GM21447 (cell line): ENCODE measurements around the gene KATNAL1.
"Not testable (repeated sequence)": the region's sequence is repeated elsewhere in the genome, so short reads cannot be mapped to it uniquely, and the experiment has no call there.

Experiments
- ATAC-seq: cut with Tn5 transposase; IDR thresholded peaks from one replicate; pipeline ENCODE4 v1.9.1; 2021; ENCODE audit not compliant: unreplicated experiment

The KATNAL1 gene

DNA sequence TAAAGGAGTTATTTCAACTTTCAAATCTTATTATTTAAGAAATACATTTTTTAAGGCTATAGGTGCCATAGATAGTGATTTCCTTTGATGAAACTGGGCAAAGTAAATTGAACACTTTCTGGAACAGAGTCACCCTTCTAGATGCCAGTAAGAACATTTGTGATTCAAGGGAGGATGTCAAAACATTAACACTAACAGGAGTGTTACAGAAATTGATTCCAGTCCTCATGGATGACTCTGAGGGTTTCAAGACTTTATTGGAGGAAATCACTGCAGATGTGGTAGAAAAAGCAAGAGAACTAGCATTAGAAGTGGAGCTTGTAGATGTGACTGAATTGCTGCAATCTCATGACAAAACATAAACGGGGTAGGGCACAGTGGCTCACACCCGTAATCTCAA lies 12.2 kb downstream of the KATNAL1 start:
- no peak for ATAC-seq

DNA sequence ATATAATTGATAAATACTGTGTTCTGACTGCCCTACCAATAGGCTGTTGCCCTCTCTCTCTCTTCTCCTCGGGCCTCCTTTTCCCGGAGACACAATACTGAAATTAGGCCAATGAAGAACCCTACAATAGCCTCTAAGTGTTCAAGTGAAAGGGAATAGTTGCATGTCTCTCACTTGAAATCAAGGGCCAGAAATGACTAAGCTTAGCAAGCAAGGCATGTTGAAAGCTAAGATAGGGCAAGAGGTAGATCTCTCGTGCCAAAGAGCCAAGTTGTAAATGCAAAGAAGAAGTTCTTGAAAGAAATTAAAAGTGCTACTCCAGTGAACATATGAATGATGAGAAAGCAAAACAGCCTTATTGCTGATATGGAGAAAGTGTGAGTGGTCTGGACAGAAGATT lies 13.3 kb downstream of the KATNAL1 start:
- no peak for ATAC-seq

DNA sequence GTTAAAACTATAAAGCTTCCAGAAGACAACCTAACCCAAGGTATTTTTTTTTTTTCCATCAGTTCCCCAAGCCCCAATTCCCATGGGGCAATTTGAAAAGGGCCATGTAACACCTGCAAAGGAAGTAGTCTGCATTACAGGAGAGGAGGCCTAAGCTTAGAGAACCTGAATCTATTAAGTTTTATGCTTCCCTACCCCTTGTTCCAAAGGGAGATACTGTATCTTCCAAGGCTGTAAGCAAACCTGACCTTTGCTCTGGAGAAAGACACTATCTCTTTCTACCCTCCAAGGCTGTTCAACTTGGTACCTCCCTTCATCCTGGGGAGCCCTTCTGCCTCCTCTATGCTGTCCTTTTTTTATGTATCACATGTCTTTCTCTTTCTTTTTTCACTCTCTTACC lies 15.0 kb downstream of the KATNAL1 start:
- ATAC-seq: no peak

DNA sequence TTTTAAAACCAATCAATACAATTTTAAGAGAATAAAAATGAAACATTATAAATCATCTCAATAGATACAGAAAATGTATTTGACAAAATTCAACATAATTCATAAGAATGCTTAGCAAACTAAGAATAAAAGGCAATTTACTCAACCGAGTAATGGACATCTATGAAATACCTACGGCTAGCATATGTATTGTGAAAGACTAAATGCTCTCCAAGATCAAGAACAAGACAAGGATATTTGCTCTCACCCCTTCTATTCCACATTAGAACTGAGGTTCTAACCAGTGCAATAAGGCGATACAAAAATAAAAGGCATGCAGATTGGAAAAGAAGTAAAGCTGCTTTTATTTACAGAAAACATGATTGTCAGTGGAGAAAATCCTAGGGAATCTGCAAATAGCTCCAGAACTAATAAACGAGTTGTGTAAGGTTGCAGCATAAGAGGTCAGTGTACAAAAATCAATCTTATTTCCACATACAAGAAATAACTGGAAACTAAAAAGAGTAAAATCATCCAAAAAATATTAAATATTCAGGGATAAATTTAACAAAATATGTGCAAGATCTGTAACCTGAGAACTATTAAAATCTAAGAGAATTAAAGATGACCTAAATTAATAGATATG lies 16.4 kb downstream of the KATNAL1 start:
- ATAC-seq: no peak

DNA sequence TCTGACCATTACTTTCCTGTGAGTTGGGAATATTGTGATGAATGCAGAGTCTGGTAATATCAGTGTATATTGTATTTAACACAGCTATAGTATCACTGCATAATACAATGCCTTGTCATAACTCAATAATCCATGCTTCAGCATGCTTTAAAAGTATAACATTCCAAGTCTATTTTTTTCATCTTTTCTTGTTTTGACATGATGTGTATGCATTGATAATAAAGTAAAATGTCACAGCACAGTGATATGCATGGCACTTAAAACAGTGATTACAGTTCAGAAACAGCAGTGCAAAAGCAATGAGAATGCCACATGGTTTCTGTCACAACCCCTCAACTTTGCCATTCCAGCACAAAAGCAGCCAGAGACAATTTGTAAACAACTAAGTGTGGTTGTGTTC lies 17.8 kb downstream of the KATNAL1 start:
- ATAC-seq: no peak

DNA sequence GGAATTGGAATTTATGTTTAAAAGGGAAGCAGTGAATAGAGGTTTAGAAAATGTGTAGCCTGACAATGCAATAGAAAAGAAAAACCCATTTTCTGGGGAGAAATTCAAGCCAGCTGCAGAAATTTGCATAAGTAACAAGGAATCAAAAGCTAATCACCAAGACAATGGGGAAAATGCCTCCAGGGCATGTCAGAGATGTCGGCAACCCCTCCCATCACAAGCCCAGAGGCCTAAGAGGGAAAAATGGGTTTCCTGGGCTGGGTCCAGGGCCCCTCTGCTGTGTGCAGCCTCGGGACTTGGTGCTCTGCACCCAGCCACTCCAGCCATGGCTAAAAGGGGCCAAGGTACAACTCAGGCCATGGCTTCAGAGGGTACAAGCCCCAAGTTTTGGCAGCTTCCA lies 21.3 kb downstream of the KATNAL1 start:
- not testable (repeated sequence) for ATAC-seq

DNA sequence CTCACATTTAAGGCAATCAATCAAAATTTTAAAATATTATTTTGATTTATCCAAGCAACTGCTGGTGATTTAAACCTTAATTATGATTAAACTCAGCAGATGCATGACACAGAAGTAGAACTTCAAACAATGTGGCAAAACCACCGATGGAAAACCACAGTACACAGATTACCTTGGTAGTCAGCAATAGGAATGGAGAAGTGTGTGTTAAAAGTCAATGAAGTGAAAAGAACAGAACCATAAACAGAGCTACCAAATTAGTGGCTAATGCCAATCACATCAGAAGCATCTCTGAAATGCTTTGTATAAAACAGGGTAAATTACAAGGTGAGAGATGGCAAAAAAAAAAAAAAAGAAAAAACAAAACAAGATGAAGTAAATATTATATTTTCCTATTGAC lies 31.2 kb downstream of the KATNAL1 start:
- no peak for ATAC-seq

DNA sequence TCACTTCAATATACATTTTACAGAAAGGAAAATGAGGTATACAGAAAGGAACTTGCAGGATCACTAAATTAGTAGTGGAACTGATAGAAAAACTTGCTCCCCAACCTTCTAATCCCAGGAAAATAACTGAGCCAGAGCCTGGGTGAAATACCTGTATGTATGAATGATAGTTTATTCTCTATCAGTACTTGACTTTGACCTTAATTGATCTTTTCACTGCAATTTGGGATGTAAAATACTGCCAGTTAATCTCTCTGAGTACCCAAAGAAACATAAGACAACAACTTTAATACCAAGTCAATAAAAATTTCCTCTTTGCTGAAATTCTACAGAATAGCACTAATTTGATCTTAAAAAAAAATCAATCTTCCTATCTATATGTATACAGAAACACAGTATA lies 33.3 kb downstream of the KATNAL1 start:
- no peak for ATAC-seq

DNA sequence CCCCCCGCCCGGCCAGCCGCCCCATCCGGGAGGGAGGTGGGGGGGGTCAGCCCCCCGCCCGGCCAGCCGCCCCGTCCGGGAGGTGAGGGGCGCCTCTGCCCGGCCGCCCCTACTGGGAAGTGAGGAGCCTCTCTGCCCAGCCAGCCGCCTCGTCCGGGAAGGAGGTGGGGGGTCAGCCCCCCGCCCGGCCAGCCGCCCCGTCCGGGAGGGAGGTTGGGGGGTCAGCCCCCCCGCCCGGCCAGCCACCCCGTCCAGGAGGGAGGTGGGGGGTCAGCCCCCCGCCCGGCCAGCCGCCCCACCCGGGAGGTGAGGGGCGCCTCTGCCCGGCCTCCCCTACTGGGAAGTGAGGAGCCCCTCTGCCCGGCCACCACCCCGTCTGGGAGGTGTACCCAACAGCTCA lies 37.3 kb downstream of the KATNAL1 start:
- not testable (repeated sequence) for ATAC-seq

DNA sequence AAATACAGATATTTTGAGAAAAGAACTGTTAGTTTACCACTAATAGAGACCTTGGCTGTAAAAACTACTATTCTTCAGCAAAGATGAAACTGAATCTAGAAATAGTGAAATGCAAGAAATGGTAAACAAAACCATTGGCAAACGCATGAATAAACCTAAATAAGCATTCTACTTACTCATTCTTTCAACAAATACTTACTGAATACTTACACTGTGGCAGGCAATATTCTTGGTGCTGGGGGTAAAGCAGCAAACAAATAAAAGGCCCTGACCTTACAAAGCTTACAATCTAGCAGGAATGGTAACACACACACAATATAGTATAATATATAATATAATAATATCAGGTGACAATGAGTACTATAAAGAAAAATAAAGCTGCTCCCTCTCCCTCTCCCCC lies 38.7 kb downstream of the KATNAL1 start:
- ATAC-seq: no peak

DNA sequence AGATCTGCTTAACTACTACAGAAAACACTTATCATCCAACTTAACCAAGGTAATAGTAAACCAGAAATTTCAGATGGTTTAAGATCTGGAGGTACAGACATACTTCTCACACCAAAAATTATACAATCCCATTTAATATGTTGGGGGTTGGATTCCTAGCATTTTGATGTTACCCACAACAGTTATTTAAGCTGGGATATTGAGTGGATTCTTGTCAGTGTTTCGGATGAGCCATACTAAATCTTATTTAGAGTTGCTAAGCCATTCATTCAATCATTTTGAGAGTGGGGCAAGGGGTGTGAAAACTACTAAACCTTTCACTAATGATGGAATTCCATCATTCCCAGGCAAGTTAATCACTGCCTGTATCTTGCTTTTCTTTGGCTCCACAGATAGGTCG lies 40.6 kb downstream of the KATNAL1 start:
- no peak for ATAC-seq

DNA sequence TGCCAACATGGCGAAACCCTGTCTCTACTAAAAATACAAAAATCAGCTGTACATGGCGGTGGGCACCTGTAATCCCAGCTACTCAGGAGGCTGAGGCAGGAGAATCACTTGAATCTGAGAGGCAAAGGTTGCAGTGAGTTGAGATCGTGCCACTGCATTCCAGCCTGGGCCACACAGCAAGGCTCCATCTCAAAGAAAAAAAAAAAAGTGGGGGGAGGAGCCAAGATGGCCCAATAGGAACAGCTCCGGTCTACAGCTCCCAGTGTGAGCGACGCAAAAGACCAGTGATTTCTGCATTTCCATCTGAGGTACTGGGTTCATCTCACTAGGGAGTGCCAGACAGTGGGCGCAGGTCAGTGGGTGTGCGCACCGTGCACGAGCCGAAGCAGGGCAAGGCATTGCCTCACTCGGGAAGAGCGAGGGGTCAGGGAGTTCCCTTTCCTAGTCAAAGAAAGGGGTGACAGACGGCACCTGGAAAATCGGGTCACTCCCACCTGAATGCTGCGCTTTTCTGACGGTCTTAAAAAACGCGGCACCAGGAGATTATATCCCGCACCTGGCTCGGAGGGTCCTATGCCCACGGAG lies 48.1 kb downstream of the KATNAL1 start:
- not testable (repeated sequence) for ATAC-seq

DNA sequence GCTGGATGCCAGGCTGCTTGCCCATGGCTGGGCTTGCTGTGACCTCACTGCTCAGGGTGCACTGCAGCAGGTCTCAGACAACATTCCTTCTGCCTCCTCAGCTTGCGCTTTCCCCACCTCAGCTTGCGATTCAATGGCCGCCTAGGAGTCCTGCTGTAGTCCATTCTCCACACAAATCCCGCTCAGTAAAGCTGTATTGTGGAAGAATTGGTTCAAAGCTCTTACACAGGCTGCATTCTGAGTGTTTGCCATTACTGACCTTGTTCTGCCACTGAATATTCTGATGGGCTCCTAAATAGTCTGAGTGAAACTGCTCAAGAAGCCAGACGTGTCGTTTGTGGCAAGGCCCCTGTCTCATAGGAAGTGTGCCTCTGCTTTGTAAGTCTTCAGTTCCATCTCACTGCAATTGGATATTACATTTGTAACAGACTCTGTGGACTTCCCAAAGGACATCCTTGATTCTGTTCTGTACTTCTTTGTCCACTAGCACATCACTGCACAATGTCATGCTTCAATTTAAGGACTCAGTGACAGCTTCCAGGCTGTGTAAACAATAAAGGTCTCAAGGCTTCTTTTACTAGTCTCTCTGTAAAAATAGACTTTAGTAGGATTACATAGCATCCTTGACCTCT lies 49.8 kb downstream of the KATNAL1 start:
- no peak for ATAC-seq

DNA sequence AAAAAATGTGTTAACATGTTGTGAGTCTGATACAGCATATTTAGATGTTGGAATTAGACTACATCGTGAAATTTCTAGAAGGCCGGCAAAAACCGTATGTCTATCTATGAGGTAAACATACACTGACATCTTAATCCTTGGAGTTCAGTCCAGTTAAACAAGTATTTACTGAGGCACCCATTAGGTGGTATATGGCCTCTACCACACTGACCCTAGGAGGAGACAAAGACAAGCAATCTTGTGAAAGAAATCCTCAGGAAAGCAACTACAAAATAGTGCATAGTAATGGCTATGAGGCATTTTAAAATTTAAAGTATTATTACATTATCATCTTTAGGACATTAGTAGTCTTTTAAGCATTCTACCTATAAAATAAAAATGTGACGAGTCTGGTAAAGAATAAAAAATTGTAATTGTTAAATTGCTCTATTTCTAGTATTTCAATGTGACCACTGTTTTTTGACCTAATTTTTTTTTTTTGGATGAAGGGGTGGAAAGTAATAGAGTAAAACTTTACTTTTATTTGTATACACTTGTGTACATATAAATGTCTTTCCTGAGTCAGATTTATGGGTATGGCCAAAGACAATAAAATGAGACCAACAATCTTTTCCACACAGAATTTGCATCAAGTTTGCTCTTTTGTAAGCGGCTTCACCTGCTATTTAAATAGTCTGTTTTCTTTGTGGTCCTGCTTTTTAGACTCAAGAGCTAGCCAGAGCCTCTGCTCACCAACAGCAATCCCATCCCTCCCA lies 50.5 kb downstream of the KATNAL1 start:
- ATAC-seq: no peak

DNA sequence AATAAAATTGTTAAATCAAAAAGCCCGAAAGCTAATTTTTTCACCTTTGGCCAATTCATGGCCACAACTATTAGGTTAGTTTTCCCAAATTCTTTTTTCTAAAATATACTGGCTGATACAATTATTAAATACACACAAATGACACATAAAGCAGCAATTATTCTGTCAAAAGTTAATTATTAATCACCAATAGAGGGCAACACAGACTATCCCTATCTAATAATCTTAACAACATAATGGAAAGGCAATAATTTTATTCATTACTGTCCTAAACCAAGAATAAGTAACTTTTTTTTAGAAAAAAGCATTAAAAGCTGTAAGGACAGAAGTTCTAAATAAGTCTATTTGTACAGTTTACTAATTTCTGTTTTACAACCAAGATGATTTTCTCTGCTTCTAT lies 51.7 kb downstream of the KATNAL1 start:
- ATAC-seq: no peak

DNA sequence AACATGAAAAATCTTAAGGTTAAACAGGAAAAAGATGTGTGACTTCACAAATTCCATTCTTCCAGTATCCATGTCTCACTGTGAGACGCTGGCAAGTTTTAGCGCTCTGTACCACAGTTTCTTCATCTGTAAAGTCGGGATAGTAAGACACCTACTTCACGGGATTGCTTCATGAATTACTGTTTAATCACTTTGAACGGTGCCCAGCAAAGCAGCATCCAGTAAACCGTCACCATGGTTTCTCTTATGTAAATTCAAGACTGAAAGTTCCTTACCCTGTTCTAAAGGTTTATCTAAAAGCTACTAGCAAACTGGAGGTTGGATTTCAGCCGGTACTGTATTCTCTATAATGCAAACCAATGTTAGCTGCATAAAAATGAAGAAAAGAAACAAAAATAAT lies 53.5 kb downstream of the KATNAL1 start:
- no peak for ATAC-seq

DNA sequence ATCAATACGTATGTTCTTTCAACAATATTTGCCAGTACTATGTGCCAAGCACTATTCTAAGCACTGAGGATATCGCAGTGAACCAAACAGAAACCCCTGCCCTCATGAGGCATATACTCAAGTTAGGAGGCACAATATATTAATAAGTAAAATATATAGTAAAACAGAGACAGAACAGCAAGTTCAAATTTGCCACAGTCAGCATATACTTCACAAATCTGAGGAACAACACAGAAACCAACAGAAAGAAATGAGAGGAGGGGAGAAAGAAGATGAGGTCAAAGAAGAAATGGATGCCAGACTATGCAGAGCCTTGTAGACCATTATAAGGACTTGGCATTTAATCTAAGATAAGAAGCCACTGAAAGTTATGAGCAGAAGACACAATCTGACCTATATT lies 59.9 kb downstream of the KATNAL1 start:
- ATAC-seq: no peak

DNA sequence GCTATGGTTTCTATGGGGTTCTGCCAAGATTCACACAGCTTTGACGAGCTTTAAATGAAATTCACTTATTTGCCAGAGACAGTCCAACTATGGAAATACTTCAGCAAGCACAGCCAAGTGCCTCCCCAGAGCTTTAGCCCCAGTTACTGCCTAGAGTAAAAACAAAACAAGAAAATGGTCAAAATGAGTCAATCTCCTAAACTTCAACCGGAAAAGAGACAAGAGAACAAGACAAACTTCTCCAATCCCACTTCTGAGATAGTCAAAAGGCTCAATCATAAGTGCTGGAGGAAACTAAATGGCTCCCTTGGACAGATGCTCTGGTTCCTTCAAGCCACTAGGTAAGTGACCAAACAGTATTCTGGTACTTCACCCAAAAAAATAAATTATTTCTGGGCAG lies 65.8 kb downstream of the KATNAL1 start:
- ATAC-seq: peak; percentile 83

DNA sequence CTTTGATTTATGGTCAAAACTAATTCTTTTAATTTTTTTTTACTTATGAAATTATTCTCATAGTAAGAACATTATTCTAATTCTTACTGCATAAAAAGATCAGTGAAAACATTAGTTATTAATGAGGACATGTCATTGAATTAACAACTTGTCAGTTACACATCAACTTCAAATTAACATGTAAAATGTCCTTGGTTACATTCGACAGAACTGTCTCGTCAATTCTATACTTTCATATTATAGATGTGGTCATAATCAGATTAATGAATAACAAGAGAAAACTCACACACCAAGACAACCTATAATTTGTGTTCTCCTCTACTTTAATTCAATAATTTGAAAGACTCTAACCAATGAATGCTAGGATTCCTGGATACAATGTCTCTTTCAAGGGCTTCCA lies 66.7 kb downstream of the KATNAL1 start:
- ATAC-seq: no peak

DNA sequence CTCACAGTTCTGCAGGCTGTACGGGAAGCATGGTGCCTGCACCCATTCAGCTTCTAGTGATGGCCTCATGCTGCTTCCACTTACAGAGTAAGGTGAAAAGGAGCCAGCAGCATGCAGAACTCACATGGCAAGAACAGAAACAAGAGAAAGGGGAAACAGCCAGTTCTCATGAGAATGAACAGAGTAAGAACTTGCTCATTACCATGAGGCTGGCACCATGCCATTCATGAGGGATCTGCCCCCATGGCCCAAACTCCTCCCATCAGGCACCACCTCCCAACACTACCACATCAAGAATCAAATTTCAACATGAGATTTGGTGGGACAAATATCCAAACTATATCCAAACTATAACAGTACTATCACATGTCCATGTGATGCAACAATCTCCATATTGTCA lies 72.1 kb downstream of the KATNAL1 start:
- ATAC-seq: no peak

DNA sequence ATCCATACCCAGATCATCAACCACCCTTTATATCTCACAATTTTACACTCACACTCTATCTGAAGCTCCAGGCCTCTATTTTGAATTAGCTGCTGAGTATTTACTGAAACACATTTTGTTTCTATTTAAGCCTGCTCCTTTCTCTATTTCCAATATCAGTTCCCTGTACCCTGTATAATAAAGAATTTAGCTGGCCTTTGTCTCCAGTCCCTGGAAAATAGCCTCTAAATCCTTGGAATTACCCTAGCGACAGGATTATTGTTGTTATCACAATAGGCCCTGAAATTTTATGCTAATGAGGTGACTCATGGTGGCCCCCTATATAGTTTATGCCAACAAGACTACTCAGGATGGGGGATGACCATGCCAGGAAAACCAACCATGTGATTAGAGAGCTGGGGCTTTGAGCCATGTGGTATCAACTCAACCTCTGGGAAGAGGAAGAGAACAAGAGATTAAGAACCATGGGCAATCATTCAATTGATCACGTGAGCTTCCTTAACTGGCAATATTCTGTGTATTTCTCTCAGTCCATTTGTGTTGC lies 72.7 kb downstream of the KATNAL1 start:
- ATAC-seq: no peak

DNA sequence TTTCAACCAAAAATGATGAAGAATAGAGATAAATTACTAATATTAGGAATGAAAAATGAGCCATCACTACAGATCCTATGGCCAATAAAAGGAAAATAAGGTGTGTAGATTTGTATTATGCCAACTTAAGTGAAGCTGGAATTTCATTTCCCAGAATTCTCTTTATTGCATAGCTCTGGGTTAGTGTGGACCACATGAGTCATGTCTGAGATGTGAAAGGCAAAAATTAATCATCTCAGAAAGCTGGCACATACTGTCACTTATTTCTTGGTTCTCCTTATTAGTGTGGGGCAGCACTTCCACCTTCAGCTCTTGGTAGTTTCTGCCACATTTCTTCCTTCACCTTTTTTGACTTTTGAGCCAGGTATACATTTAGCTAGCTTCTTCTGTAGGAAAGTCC lies 82.6 kb downstream of the KATNAL1 start:
- no peak for ATAC-seq
